WERI-Rb-1 (cell line): ENCODE results near the gene DNAJB11.
"Not testable (repeated sequence)": the region's sequence is repeated elsewhere in the genome, so short reads cannot be mapped to it uniquely, and the experiment has no call there.

Experiments
- DNase-seq: peaks from one replicate; pipeline ENCODE4 v3.0.0-alpha.2; 2020
- H3K27ac ChIP-seq: fragments of 250-450 bp; sonication (Bioruptor Pico); 2 replicates; pipeline ENCODE4 v1.5.1; 2020; ENCODE audit warnings: mild to moderate bottlenecking, moderate library complexity
- H3K27me3 ChIP-seq: fragments of 250-450 bp; sonication (Bioruptor Pico); 2 replicates; pipeline ENCODE4 v1.5.1; 2021; ENCODE audit warnings: mild to moderate bottlenecking, low read depth, moderate library complexity; ENCODE audit not compliant: insufficient read depth, severe bottlenecking
- H3K36me3 ChIP-seq: fragments of 250-450 bp; sonication (Bioruptor Pico); 2 replicates; pipeline ENCODE4 v1.5.1; 2020; ENCODE audit warnings: mild to moderate bottlenecking, moderate library complexity
- H3K4me3 ChIP-seq: 2 replicates; pipeline ENCODE4 v1.5.1; 2011; ENCODE audit warnings: low read depth, mild to moderate bottlenecking, control low read depth, low read length
- H3K9me3 ChIP-seq: fragments of 250-450 bp; sonication (Bioruptor Pico); 2 replicates; pipeline ENCODE4 v1.5.1; 2021; ENCODE audit warnings: mild to moderate bottlenecking, moderate library complexity; ENCODE audit not compliant: severe bottlenecking
- TF ChIP-seq, protein P1 (sequence below): IDR thresholded peaks from 2 replicates; pipeline ENCODE4 v1.5.1; 2011; ENCODE audit warnings: low read depth, mild to moderate bottlenecking, control low read depth, inconsistent platforms, low read length

Gene DNAJB11

DNA sequence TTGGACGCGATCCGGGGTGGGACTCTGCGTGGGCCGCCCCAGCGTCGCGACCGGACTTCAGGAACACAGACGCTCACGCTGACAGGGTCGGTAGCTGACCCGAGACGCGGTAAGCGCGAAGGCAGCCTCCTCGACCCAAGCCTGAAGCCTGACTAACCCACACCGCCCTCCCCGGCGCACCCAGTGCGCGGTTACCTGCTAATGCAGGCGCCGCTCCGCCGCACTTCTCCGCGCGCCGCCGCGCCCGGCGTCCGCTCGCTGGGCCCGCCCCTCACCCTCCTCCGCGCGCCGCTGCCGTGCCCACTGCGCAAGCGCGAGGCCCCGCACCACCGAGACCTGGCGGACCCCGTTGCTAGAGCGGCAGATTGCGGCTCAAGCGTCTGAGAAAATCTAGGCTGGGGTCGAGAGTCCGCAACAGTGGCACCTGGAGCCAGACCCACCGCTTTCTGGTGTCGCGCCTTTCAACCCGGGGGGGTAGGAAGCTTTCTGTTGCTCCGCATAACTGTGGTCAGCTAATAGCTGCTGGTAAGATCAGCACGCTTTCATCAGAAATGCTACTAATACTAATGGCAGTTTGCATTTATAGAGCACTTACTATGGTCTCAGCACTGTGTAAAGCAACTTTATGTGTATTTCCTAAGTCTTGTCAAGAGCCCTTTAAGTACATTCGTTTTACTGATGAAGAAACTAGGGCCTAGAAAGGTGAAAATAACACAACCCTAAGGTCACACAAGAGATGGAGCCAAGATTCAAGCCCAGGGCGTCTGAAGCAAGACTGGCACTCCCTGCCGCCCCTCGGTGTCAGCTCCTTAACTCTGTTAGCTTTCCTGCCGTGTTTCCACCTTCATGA, 3.2 kb upstream of the DNAJB11 start, which contains the start of gene TBCCD1:
Gene TBCCD1, minus strand, starts transcription at position 268 of the 850 bp plus-strand sequence. CDS start 3,010 bp downstream, outside the sequence.
- peaks cover 4% of the 10 kb centered on the region for H3K36me3 ChIP-seq
- H3K27me3 ChIP-seq = no peaks in the 10 kb centered on the region
- H3K4me3 ChIP-seq = peak within 1 kb of the TSS; percentile 89
- peak; percentile 90 for DNase-seq
- TF ChIP-seq, protein P1, sequence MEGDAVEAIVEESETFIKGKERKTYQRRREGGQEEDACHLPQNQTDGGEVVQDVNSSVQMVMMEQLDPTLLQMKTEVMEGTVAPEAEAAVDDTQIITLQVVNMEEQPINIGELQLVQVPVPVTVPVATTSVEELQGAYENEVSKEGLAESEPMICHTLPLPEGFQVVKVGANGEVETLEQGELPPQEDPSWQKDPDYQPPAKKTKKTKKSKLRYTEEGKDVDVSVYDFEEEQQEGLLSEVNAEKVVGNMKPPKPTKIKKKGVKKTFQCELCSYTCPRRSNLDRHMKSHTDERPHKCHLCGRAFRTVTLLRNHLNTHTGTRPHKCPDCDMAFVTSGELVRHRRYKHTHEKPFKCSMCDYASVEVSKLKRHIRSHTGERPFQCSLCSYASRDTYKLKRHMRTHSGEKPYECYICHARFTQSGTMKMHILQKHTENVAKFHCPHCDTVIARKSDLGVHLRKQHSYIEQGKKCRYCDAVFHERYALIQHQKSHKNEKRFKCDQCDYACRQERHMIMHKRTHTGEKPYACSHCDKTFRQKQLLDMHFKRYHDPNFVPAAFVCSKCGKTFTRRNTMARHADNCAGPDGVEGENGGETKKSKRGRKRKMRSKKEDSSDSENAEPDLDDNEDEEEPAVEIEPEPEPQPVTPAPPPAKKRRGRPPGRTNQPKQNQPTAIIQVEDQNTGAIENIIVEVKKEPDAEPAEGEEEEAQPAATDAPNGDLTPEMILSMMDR = no peak
- H3K27ac ChIP-seq = peak within 1 kb of the TSS; percentile 75
- H3K9me3 ChIP-seq = no peaks in the 10 kb centered on the region

DNA sequence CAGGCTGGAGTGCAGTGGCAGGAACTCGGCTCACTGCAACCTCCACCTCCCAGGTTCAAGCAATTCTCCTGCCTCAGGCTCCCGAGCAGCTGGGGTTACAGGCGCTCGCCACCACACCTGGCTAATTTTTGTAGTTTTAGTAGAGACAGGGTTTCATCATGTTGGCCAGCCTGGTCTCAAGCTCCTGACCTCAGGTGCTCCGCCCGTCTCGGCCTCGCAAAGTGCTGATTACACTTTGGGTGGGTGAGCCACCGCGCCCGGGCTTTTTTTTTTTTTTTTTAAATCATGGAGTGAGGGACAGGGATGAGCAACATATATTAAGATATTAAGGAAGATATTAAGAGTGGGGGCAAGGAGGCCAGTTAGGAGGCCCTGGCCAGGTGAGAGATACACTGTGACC, 1.2 kb upstream of the DNAJB11 start:
- not testable (repeated sequence) for DNase-seq, H3K27ac ChIP-seq, H3K9me3 ChIP-seq, H3K27me3 ChIP-seq
- H3K36me3 ChIP-seq = peaks cover 23% of the 10 kb centered on the region
- peak overlapping the region; percentile 62 for H3K4me3 ChIP-seq

DNA sequence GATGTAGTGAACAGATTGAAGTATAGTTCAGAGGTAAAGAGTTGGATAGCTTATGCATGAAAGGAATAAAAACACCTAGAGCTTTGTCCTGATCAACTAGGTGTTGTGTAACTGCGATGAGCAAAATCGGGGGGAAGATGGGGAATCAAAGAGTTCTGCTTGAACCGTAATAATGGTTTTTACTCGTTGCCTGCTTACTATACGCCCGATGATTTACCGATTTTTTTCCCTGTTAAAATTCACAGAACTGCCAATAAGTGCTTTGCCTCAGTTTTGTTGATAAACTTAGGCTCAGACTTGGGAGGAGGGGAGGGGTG, 783 bp upstream of the DNAJB11 start:
- Histone ChIP-seq H3K36me3 (peaks cover 26% of the 10 kb centered on the region), H3K27ac (peak overlapping the region; percentile 60), H3K27me3 (no peaks in the 10 kb centered on the region), H3K9me3 (no peaks in the 10 kb centered on the region), H3K4me3 (peak overlapping the region; percentile 62)
- no peak for DNase-seq
- TF ChIP-seq, protein P1 = no peak

DNA sequence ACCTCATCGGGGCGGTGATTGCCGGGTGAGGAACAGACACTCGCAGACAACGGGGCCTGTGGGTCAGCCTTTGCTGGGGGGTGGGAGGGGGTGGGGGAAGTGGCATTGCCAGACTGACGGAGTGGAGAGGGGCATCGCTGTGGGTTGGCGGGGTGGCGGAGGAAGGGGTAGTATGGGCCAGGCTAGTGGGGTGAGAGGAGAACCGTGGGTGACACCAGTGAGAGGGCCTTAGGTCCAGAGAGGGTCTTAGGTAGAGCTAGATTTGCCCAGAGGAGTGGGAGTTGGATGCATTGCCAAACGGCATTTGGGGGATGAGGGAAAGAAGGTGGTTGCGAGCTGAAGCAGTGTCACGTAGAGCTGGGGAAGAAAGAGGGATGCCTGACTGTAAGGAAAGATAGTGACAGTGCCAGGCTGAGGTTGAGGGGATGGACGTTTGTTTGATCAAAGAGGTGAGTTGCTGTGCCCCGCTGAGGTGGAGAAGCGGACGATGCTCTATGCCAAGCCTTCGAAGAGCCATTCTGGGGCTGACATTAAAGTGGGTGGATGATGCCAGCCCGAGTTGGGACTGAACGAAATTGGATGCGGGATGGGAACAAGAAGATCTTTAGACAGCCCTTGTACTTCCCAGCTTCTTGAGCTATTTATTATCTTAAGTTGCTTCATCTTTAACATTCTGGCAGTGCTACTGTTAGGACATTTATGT, 572 bp downstream of the DNAJB11 start:
- TF ChIP-seq, protein P1 = no peak
- Histone ChIP-seq H3K4me3 (peak overlapping the region; percentile 72), H3K27me3 (no peaks in the 10 kb centered on the region), H3K9me3 (no peaks in the 10 kb centered on the region), H3K27ac (peak overlapping the region; percentile 86), H3K36me3 (peaks cover 40% of the 10 kb centered on the region)
- DNase-seq = no peak

DNA sequence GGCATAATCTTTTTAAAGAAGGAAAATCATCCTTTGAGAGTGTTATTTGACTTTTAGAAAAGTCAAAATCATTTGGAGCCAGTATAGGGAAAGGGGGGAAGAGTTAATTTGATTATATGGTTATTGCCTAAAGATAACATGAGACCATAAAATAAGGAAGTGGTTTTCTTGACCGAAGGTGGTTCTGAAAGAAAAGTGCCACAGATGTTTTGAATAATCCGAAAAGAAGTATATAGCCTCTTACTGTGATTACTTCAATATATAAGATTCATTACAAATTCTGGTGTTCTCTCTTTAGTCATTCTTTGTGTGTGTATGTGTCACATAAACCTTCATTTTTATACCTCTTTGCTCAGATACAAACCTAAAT, 1.1 kb downstream of the DNAJB11 start:
- Histone ChIP-seq H3K4me3 (no peak overlapping the region), H3K9me3 (no peaks in the 10 kb centered on the region), H3K36me3 (peaks cover 45% of the 10 kb centered on the region), H3K27me3 (no peaks in the 10 kb centered on the region), H3K27ac (no peak overlapping the region)
- no peak for DNase-seq
- TF ChIP-seq, protein P1 = no peak

DNA sequence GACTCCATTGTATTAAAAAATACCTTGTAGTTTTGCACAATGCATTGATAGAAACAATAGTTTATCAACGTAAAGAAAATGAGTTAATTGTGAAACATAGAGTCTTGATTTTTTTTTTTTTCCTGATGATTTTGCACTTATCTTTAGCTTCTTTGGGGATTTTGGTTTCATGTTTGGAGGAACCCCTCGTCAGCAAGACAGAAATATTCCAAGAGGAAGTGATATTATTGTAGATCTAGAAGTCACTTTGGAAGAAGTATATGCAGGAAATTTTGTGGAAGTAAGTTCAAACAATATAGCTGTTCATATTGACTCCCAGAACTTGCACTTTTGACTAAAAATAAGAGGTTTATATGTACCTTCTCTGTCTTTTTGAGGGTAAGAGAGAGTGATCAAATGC, 7.0 kb downstream of the DNAJB11 start:
- TF ChIP-seq, protein P1 = no peak
- no peak overlapping the region for H3K4me3 ChIP-seq
- no peak overlapping the region for H3K27ac ChIP-seq
- H3K9me3 ChIP-seq = no peaks in the 10 kb centered on the region
- H3K27me3 ChIP-seq = no peaks in the 10 kb centered on the region
- H3K36me3 ChIP-seq = peaks cover 87% of the 10 kb centered on the region
- no peak for DNase-seq
